Omental fat pad (tissue), 4 donors: ENCODE measurements around the gene MEA1. TPM values are rescaled to one million over a fixed set of nuclear protein-coding genes. Genes with fewer than 3 reads are reported as not detected.
"Not testable (repeated sequence)": the region's sequence is repeated elsewhere in the genome, so short reads cannot be mapped to it uniquely, and the experiment has no call there.

Source experiments
- ATAC-seq: fragments of 150-250 bp; one replicate; pipeline ENCODE4 v1.9.1; 2016; ENCODE audit warnings: mild to moderate bottlenecking, moderate library complexity; ENCODE audit not compliant: low FRiP score
- DNase-seq: peaks from one replicate; pipeline ENCODE4 v3.0.0-alpha.2; 2019; ENCODE audit warnings: low spot score
- total RNA-seq, 4 donors: library from RNA; depleted of rRNA; stranded (reverse); fragments of >200 nt; gene quantifications; one replicate each; pipeline ENCODE4 v1.1.0, GENCODE V29; 2016
- TF ChIP-seq, protein P1 (sequence below), 3 donors: fragments of 450-650 bp; IDR thresholded peaks; one replicate each; pipeline ENCODE4 v1.5.1; 2016 to 2017; ENCODE audit warnings: antibody characterized with exemption in 3 of 3, mild to moderate bottlenecking in 3 of 3, moderate library complexity in 2 of 3

Gene MEA1
- total RNA-seq, 4 donors from 2014 or later: 39.6 to 67.8 (median 45.5) TPM

DNA sequence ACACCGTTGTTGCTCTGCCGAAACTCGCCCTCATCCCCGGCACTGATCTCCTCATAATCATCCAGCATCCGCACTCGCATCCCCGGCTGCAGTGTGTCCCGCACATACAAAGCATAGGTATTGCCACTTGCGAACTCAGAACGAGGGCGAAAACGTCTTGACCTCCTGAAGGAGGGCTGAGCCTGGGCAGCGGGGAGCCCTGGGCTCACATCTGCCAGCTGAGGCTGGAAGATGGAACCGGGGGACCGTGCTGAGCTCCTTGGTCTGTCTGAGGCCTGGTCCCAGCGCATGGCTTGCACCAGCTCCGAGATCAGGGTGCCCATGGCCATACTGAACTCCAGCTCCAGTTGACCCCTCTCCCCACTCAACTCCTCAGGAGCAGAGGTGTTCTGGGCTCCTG, 37.2 kb upstream of the MEA1 start:
- TF ChIP-seq, protein P1, sequence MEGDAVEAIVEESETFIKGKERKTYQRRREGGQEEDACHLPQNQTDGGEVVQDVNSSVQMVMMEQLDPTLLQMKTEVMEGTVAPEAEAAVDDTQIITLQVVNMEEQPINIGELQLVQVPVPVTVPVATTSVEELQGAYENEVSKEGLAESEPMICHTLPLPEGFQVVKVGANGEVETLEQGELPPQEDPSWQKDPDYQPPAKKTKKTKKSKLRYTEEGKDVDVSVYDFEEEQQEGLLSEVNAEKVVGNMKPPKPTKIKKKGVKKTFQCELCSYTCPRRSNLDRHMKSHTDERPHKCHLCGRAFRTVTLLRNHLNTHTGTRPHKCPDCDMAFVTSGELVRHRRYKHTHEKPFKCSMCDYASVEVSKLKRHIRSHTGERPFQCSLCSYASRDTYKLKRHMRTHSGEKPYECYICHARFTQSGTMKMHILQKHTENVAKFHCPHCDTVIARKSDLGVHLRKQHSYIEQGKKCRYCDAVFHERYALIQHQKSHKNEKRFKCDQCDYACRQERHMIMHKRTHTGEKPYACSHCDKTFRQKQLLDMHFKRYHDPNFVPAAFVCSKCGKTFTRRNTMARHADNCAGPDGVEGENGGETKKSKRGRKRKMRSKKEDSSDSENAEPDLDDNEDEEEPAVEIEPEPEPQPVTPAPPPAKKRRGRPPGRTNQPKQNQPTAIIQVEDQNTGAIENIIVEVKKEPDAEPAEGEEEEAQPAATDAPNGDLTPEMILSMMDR (IDR thresholded peaks at IDR 0.05): no peak
- no peak for ATAC-seq
- DNase-seq: no peak

GRCh38 chr6:43047998-43048397, 34.3 kb upstream of the MEA1 start:
- no peak for DNase-seq
- TF ChIP-seq, protein P1 (IDR thresholded peaks at IDR 0.05): no peak
- ATAC-seq: no peak

GRCh38 chr6:43045371-43045930, 31.7 kb upstream of the MEA1 start:
- DNase-seq (no peak), ATAC-seq (no peak)
- TF ChIP-seq, protein P1 (IDR thresholded peaks at IDR 0.05): no peak

DNA sequence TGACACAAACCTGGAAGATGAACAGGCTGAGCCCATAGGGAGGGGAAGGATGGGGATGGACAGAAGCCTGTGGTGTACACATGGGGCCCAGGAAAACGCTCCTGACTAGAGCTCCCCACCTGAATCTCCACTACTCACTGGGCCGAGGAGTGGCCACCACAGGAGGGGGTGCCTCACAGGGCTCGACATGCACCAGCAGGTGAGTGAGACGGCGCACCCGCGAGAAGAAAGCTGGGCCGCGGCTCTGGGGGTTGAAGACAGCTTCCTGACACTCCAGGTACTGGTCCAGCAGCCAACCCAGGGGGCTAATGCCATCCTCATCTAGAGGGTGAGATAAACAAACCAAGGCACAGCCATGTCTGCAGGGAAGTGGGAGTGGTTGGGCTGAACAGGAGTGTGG, 29.6 kb upstream of the MEA1 start:
- TF ChIP-seq, protein P1 (IDR thresholded peaks at IDR 0.05): no peak
- no peak for ATAC-seq
- DNase-seq: no peak

- not testable (repeated sequence) for ATAC-seq, DNase-seq
Measured at GRCh38 chr6:43041475-43041874, 27.7 kb upstream of the MEA1 start.

DNA sequence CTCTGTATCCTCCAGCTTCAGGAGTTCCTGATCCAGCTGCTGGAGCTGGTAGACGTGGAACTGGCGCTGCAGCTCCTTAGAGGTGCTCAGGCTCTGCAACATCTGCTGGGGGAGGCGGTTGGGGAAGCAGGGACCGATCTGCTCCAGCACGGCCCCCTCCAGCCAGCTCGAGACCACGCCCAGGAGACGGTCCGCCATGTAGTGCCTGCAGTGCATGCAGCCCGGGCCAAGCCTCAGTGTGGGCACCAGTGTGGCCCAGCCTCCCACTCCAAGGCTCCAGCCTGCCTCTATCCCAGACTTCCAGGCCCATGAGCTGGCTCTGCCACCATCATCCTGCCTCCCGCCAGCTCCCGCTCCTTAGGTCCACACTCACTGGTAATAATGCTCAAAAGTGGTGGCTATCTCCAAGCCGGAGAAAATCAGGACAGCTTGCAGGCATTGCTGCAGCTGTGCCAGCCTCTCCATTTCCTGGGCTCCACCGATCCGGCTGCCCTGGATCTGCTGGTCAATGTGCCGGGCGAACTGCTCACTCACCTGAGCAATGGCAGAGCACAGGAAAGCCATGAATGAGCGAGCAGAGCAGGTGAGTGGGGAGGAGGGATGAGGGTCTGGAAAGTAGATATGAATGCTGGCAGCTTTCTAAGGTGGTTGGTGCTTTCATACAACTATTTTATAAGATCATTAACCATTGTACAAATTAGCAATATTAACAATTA, 27.0 kb upstream of the MEA1 start:
- ATAC-seq (no peak), DNase-seq (no peak)
- TF ChIP-seq, protein P1 (IDR thresholded peaks at IDR 0.05): no peak

DNA sequence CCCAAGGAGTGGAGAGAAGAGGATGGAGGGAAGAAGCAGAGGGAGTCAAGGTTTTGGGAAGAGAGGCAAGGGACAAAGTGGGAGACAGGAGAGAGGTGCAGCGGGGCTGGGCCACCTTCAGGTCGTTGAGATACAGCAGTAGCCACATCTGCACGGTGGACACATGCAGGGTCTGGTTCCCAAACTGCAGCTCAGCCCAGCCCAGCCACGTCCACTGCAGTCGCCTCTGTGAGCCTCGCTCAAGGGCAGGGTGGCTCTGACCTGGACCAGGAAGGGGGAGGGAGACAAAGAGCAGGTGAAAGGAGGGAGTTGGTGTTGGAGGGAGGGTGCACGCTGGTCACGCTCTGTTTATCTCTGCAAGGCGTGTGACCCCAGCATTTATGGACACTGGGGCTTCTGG, 25.0 kb upstream of the MEA1 start:
- DNase-seq (no peak), ATAC-seq (no peak)
- TF ChIP-seq, protein P1 (IDR thresholded peaks at IDR 0.05): no peak
